Stimulated activated CD4-positive, alpha-beta T cell treated with anti-CD3 and anti-CD28 coated beads, TNF-alpha, amount 100 ng/mL, for 48 hours (primary cell): ENCODE results near the gene PDE4B.

Experiments used
- DNase-seq, 3 donors: peaks; one replicate each; pipeline ENCODE4 v3.0.0-alpha.2; 2020; ENCODE audit warnings: low read depth in 3 of 3

PDE4B gene

GRCh38 chr1:66182551-66183178 lies 390.0 kb downstream of the PDE4B start:
- peak; percentile 18 to 37 (median 18) for DNase-seq

GRCh38 chr1:66183400-66183799 lies 390.7 kb downstream of the PDE4B start:
- DNase-seq: no peak

GRCh38 chr1:66197120-66197519 lies 404.4 kb downstream of the PDE4B start:
- no peak for DNase-seq

GRCh38 chr1:66197785-66198184 lies 405.1 kb downstream of the PDE4B start:
- no peak for DNase-seq

GRCh38 chr1:66206563-66207144 lies 414.0 kb downstream of the PDE4B start:
- DNase-seq: no peak

GRCh38 chr1:66207484-66207883 lies 414.8 kb downstream of the PDE4B start:
- no peak for DNase-seq

- no peak for DNase-seq
These were observed 415.9 kb downstream of the PDE4B start for GRCh38 chr1:66208632-66209031.

- no peak for DNase-seq
These were observed 418.0 kb downstream of the PDE4B start for GRCh38 chr1:66210635-66211244.

GRCh38 chr1:66211521-66211920 lies 418.8 kb downstream of the PDE4B start:
- no peak for DNase-seq

- DNase-seq: no peak
These were observed 420.8 kb downstream of the PDE4B start for GRCh38 chr1:66213491-66213890.

- DNase-seq: no peak
These were observed 422.2 kb downstream of the PDE4B start for GRCh38 chr1:66214901-66215300.

- no peak for DNase-seq
These were observed 424.3 kb downstream of the PDE4B start for GRCh38 chr1:66217021-66217420.

- no peak for DNase-seq
These were observed 424.9 kb downstream of the PDE4B start for GRCh38 chr1:66217561-66217960.

- no peak for DNase-seq
These were observed 427.8 kb downstream of the PDE4B start for GRCh38 chr1:66220477-66220876.

GRCh38 chr1:66223681-66224080 lies 431.0 kb downstream of the PDE4B start:
- DNase-seq: no peak

GRCh38 chr1:66226985-66227384 lies 434.3 kb downstream of the PDE4B start:
- DNase-seq: no peak

GRCh38 chr1:66227966-66228365 lies 435.3 kb downstream of the PDE4B start:
- no peak for DNase-seq

GRCh38 chr1:66231217-66231616 lies 438.5 kb downstream of the PDE4B start:
- DNase-seq: no peak

- DNase-seq: no peak
These were observed 439.2 kb downstream of the PDE4B start for GRCh38 chr1:66231681-66232463.

GRCh38 chr1:66237042-66237441 lies 444.3 kb downstream of the PDE4B start:
- DNase-seq: no peak

GRCh38 chr1:66237722-66238479 lies 445.2 kb downstream of the PDE4B start:
- no peak for DNase-seq

GRCh38 chr1:66239834-66240233 lies 447.1 kb downstream of the PDE4B start:
- no peak for DNase-seq
